Heart left ventricle (tissue), 16 donors: ENCODE data around the gene CLASP2. TPM values are rescaled to one million over a fixed set of nuclear protein-coding genes. Genes with fewer than 3 reads are reported as not detected.

ENCODE experiments used
- ATAC-seq, 4 donors: fragments of 200-7000 bp; cut with Tn5 transposase; one replicate each; pipeline ENCODE4 v1.9.1; 2020 to 2022; ENCODE audit warnings: moderate library complexity in 4 of 4, mild to moderate bottlenecking in 3 of 4, moderate number of reproducible peaks in 1 of 4
- DNase-seq, 5 donors: peaks; one replicate each; pipeline ENCODE4 v3.0.0-alpha.2; 2020
- H3K27ac ChIP-seq, 12 donors: fragments of 200-600 bp; sonication (generic) in 4 of 12; one replicate each; pipeline versions ENCODE4 v1.5.0 to v1.8.0; 2016 to 2022; ENCODE audit warnings: mild to moderate bottlenecking in 2 of 12
- H3K27me3 ChIP-seq, 9 donors: fragments of 200-600 bp; sonication (generic) in 2 of 9; one replicate each; pipeline versions ENCODE4 v1.5.1 to v1.8.0; 2016 to 2022; ENCODE audit warnings: mild to moderate bottlenecking in 3 of 9
- H3K36me3 ChIP-seq, 9 donors: fragments of 200-600 bp; sonication (generic) in 2 of 9; one replicate each; pipeline versions ENCODE4 v1.5.0 to v1.8.0; 2018 to 2022; ENCODE audit warnings: mild to moderate bottlenecking in 2 of 9
- H3K4me1 ChIP-seq, 12 donors: fragments of 200-600 bp; sonication (generic) in 4 of 12; one replicate each; pipeline versions ENCODE4 v1.5.0 to v1.8.0; 2016 to 2022; ENCODE audit warnings: mild to moderate bottlenecking in 3 of 12
- H3K4me3 ChIP-seq, 12 donors: fragments of 200-600 bp; sonication (generic) in 4 of 12; one replicate each; pipeline versions ENCODE4 v1.5.0 to v1.8.0; 2017 to 2022; ENCODE audit warnings: mild to moderate bottlenecking in 9 of 12, moderate library complexity in 4 of 12
- H3K9me3 ChIP-seq, 12 donors: fragments of 200-600 bp; sonication (generic) in 4 of 12; one replicate each; pipeline versions ENCODE4 v1.5.0 to v1.8.0; 2016 to 2022; ENCODE audit warnings: mild to moderate bottlenecking in 1 of 12
- CTCF ChIP-seq, 12 donors: fragments of 200-600 bp; sonication (generic) in 4 of 12; IDR thresholded peaks; one replicate each; pipeline versions ENCODE4 v1.5.0 to v1.8.0; 2018 to 2022; ENCODE audit warnings: antibody characterized with exemption in 12 of 12, mild to moderate bottlenecking in 5 of 12
- POLR2A ChIP-seq, 2 donors: fragments of 450-650 bp; IDR thresholded peaks; one replicate each; pipeline ENCODE4 v1.6.1; 2017; ENCODE audit warnings: antibody characterized with exemption in 2 of 2, mild to moderate bottlenecking in 2 of 2, moderate library complexity in 2 of 2
- WGBS, 4 donors: extraction: QIAGEN DNeasy Blood & Tissue Kit in 2 of 4; methylation state at CpG; one replicate each; pipeline versions ENCODE4 v1.1.5 to v1.1.7; 2013 to 2018; 5-methylcytosine and 5-hydroxymethylcytosine counted together
- intact Hi-C, 10 donors: fragments of 100-400 bp; cut with DNase I; formaldehyde crosslinking; loops; one replicate each; pipeline versions ENCODE4 v1.11.1 to v1.14.2; 2022
- polyA plus RNA-seq, 2 donors: library from polyadenylated mRNA; stranded (reverse); fragments of 200-250 nt; gene quantifications; one replicate each; pipeline ENCODE4 v1.2.3, GENCODE V29; 2013
- total RNA-seq, 9 donors: library from RNA; depleted of rRNA in 2 of 9; stranded (reverse); fragments of >200 nt in 2 of 9; fragmentation: NEBNext Ultra II Directional in 3 of 9; extraction: Animal tissue kit (Norgen Biotek cat#: 25700) in 3 of 9; gene quantifications; one replicate each; pipeline versions ENCODE4 v1.1.0 to v1.2.4, GENCODE V29; 2016 to 2023
- donor health status: ischemic (EF 13 %, LVEDD 7.1; RV severe dilation, severe dysfunction).
- donor health status: healthy with polysubstance abuse.
- donor health status: DM: no; HTN: yes; CAD: no.
- donor health status: DM: no; HTN: no; CAD: no.
- donor health status: ischemic (EF 25% LVEDD 6.9; RV normal size, moderate dysfunction).
- donor health status: ischemic (EF 25% LVEDD 5.7; RV mildly dilated, moderate dysfunction).
- donor health status: healthy.
- donor health status: DM: yes; HTN: yes; CAD: no.
- donor health status: ischemic (EF 35%, LVEDD 5.7; RV mildly dilated, moderate dysfunction).
- donor health status: nonischemic (EF 11% LVEDD 7.7; RV severe dilation, severe dysfunction).
- donor health status: DM: yes; HTN: yes; CAD: no.
- donor health status: PGD.
- donor health status: ischemic (EF 29% LVEDD 5.4; RV normal size, mild dysfunction).
- donor health status: nonischemic (EF 23%, LVEDD 6.1; RV moderate dilation, normal function).

Gene CLASP2
- total and polyA plus RNA-seq, 11 donors, result 13.3 to 111 (median 78.2) TPM

- Histone ChIP-seq H3K27ac (no peak overlapping the region), H3K27me3 (no peaks in the 10 kb centered on the region), H3K4me1 (no peaks in the 10 kb centered on the region), H3K9me3 (no peaks in the 10 kb centered on the region), H3K36me3 (no peaks in the 10 kb centered on the region), H3K4me3 (no peak overlapping the region)
- intact Hi-C loops, result no loop called here
- TF ChIP-seq POLR2A (IDR thresholded peaks at IDR 0.05) (no peak), CTCF (IDR thresholded peaks at IDR 0.05) (no peak)
- DNase-seq, result no peak
- no peak for ATAC-seq
- 87 to 97% (median 90%) methylated on average over 2 of the region's 2 CpGs for WGBS, 4 donors
These were observed 229.8 kb downstream of the CLASP2 start for GRCh38 chr3:33488246-33488645.

GRCh38 chr3:33482111-33482521 is 235.9 kb downstream of the CLASP2 start:
- H3K4me3 ChIP-seq, result no peak overlapping the region
- no peak for DNase-seq
- H3K27me3 ChIP-seq, result no peaks in the 10 kb centered on the region
- TF ChIP-seq POLR2A (IDR thresholded peaks at IDR 0.05) (no peak), CTCF (IDR thresholded peaks at IDR 0.05) (no peak)
- ATAC-seq, result no peak
- 60 to 82% (median 65%) methylated on average over 1 of the region's 1 CpG for WGBS, 4 donors
- H3K9me3 ChIP-seq, result no peaks in the 10 kb centered on the region
- H3K36me3 ChIP-seq, result no peaks in the 10 kb centered on the region
- intact Hi-C loops, result no loop called here
- H3K27ac ChIP-seq, result no peak overlapping the region
- peaks cover 0 to 10% (median 0%) of the 10 kb centered on the region in 12 donors for H3K4me1 ChIP-seq

- 58 to 75% (median 63%) methylated on average over 2 of the region's 2 CpGs for WGBS, 4 donors
- Histone ChIP-seq H3K4me1 (no peaks in the 10 kb centered on the region), H3K27me3 (no peaks in the 10 kb centered on the region), H3K9me3 (no peaks in the 10 kb centered on the region), H3K4me3 (no peak overlapping the region), H3K27ac (no peak overlapping the region), H3K36me3 (no peaks in the 10 kb centered on the region)
- no peak for ATAC-seq
- intact Hi-C loops, result no loop called here
- DNase-seq, result no peak
- TF ChIP-seq CTCF (IDR thresholded peaks at IDR 0.05), result no peak
- no peak for TF ChIP-seq POLR2A (IDR thresholded peaks at IDR 0.05)
These were observed 243.2 kb downstream of the CLASP2 start for GRCh38 chr3:33474896-33475295.

GRCh38 chr3:33473813-33474212 is 244.2 kb downstream of the CLASP2 start:
- Histone ChIP-seq H3K27ac (no peak overlapping the region), H3K4me1 (no peaks in the 10 kb centered on the region)

More at GRCh38 chr3:33473813-33474212, 244.2 kb downstream of the CLASP2 start:
- Histone ChIP-seq H3K36me3 (no peaks in the 10 kb centered on the region), H3K27me3 (no peaks in the 10 kb centered on the region), H3K9me3 (no peaks in the 10 kb centered on the region), H3K4me3 (no peak overlapping the region)
- ATAC-seq (no peak), DNase-seq (no peak)
- TF ChIP-seq POLR2A (IDR thresholded peaks at IDR 0.05) (no peak), CTCF (IDR thresholded peaks at IDR 0.05) (no peak)
- intact Hi-C loops, result no loop called here
- WGBS, 4 donors, result 93 to 98% (median 97%) methylated on average over 2 of the region's 2 CpGs
